PC-9 (cell line): ENCODE data around the gene CARS2.

ENCODE experiments used
- EZH2 ChIP-seq: fragments of 200-600 bp; sonication (generic); IDR thresholded peaks from 2 replicates; pipeline ENCODE4 v1.8.0; 2017; ENCODE audit warnings: antibody characterized with exemption, low read depth
- TF ChIP-seq, protein P1 (sequence below): fragments of 200-600 bp; sonication (generic); conservative IDR thresholded peaks from 2 replicates; pipeline ENCODE4 v1.6.1; 2017; ENCODE audit warnings: mixed run types, antibody characterized with exemption, mild to moderate bottlenecking, moderate library complexity

DNA sequence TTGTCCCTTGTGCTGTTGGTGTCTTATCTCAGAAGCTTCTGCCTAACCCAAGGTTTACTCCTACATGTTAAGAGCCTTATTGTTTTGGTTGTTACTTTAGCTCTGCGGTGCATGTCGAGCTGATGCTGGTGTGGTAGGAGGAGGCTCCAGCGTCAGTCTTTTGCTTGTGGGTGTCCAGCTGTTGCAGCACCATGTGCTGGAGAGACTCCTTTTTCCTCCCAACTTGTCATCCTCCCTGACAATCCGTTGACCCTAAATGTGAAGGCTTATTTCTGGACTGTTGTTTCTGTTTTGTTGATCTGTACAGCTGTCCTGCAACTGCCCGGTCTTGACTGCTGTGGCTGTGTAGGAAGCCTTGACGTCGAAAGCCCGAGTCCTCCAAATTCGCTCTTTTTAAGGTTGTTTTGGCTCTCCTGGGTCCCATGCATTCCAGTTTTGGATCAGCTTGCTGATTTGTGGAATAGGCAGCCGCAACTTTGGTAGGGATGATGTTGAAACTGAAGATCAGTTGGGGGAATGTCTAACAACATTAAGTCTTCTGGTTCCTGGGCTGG is 75.3 kb downstream of the CARS2 start:
- TF ChIP-seq EZH2 = no peak
- TF ChIP-seq, protein P1, sequence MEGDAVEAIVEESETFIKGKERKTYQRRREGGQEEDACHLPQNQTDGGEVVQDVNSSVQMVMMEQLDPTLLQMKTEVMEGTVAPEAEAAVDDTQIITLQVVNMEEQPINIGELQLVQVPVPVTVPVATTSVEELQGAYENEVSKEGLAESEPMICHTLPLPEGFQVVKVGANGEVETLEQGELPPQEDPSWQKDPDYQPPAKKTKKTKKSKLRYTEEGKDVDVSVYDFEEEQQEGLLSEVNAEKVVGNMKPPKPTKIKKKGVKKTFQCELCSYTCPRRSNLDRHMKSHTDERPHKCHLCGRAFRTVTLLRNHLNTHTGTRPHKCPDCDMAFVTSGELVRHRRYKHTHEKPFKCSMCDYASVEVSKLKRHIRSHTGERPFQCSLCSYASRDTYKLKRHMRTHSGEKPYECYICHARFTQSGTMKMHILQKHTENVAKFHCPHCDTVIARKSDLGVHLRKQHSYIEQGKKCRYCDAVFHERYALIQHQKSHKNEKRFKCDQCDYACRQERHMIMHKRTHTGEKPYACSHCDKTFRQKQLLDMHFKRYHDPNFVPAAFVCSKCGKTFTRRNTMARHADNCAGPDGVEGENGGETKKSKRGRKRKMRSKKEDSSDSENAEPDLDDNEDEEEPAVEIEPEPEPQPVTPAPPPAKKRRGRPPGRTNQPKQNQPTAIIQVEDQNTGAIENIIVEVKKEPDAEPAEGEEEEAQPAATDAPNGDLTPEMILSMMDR = no peak
